Measurements from ENCODE around the gene TMEM121.

- TF ChIP-seq RAD21 (IDR thresholded peaks at IDR 0.05; ENCODE audit: low read depth) (no peak), TEAD4 (IDR thresholded peaks at IDR 0.05) (no peak)
Measured at GRCh38 chr14:105479431-105480158, 46.8 kb upstream of the TMEM121 start.

Measured in Ishikawa (cell line).